ENCODE results near the gene LPP.

The LPP gene

GRCh38 chr3:188137051-188137450 is 16.9 kb upstream of the LPP start:
- no peak for DNase-seq (ENCODE audit: low read depth in 2 of 2)

- no peak for DNase-seq (ENCODE audit: low read depth in 2 of 2)
These were observed 14.5 kb upstream of the LPP start for GRCh38 chr3:188139466-188139865.

- DNase-seq (ENCODE audit: low read depth in 2 of 2): no peak
These were observed 7.7 kb upstream of the LPP start for GRCh38 chr3:188146219-188146618.

GRCh38 chr3:188147782-188148181 is 6.2 kb upstream of the LPP start:
- no peak for DNase-seq (ENCODE audit: low read depth in 2 of 2)

GRCh38 chr3:188148318-188148717 is 5.6 kb upstream of the LPP start:
- DNase-seq (ENCODE audit: low read depth in 2 of 2): no peak

- DNase-seq (ENCODE audit: low read depth in 2 of 2): no peak
These were observed 4.4 kb upstream of the LPP start for GRCh38 chr3:188149587-188149986.

GRCh38 chr3:188150982-188151381 is 3.0 kb upstream of the LPP start:
- no peak for DNase-seq (ENCODE audit: low read depth in 2 of 2)

- no peak for DNase-seq (ENCODE audit: low read depth in 2 of 2)
These were observed 2.5 kb upstream of the LPP start for GRCh38 chr3:188151438-188151837.

GRCh38 chr3:188152660-188153436 is 1.1 kb upstream of the LPP start:
- no peak for DNase-seq (ENCODE audit: low read depth in 2 of 2)

- DNase-seq (ENCODE audit: low read depth in 2 of 2): peak in 1 of 2 donors; percentile 41
These were observed 432 bp upstream of the LPP start for GRCh38 chr3:188153437-188154013.

GRCh38 chr3:188154809-188155574 is 1.0 kb downstream of the LPP start:
- DNase-seq (ENCODE audit: low read depth in 2 of 2): no peak

GRCh38 chr3:188156056-188156455 is 2.1 kb downstream of the LPP start:
- DNase-seq (ENCODE audit: low read depth in 2 of 2): no peak

GRCh38 chr3:188157407-188157806 is 3.5 kb downstream of the LPP start:
- no peak for DNase-seq (ENCODE audit: low read depth in 2 of 2)

- no peak for DNase-seq (ENCODE audit: low read depth in 2 of 2)
These were observed 4.0 kb downstream of the LPP start for GRCh38 chr3:188157971-188158370.

GRCh38 chr3:188158731-188159310 is 4.9 kb downstream of the LPP start:
- no peak for DNase-seq (ENCODE audit: low read depth in 2 of 2)

- DNase-seq (ENCODE audit: low read depth in 2 of 2): no peak
These were observed 6.8 kb downstream of the LPP start for GRCh38 chr3:188160751-188161150.

GRCh38 chr3:188164248-188164687 is 10.3 kb downstream of the LPP start:
- no peak for DNase-seq (ENCODE audit: low read depth in 2 of 2)

GRCh38 chr3:188165596-188165995 is 11.6 kb downstream of the LPP start:
- DNase-seq (ENCODE audit: low read depth in 2 of 2): no peak

- no peak for DNase-seq (ENCODE audit: low read depth in 2 of 2)
These were observed 12.5 kb downstream of the LPP start for GRCh38 chr3:188166441-188166840.

- DNase-seq (ENCODE audit: low read depth in 2 of 2): no peak
These were observed 14.2 kb downstream of the LPP start for GRCh38 chr3:188168186-188168585.

GRCh38 chr3:188168648-188169047 is 14.7 kb downstream of the LPP start:
- DNase-seq (ENCODE audit: low read depth in 2 of 2): no peak

GRCh38 chr3:188169830-188170455 is 16.0 kb downstream of the LPP start:
- DNase-seq (ENCODE audit: low read depth in 2 of 2): no peak

Data from stimulated activated CD4-positive, alpha-beta T cell treated with anti-CD3 and anti-CD28 coated beads, Interleukin-4, amount 100 ng/mL, for 48 hours (primary cell).